Sciatic nerve (tissue), 2 donors: ENCODE measurements around the gene ABCB8. TPM values are rescaled to one million over a fixed set of nuclear protein-coding genes. Genes with fewer than 3 reads are reported as not detected.
"Not testable (repeated sequence)": the region's sequence is repeated elsewhere in the genome, so short reads cannot be mapped to it uniquely, and the experiment has no call there.

Experiments used
- ATAC-seq: fragments of 200-7000 bp; cut with Tn5 transposase; one replicate; pipeline ENCODE4 v1.9.1; 2020; ENCODE audit warnings: mild to moderate bottlenecking, moderate library complexity
- DNase-seq: peaks from one replicate; pipeline ENCODE4 v3.0.0-alpha.2; 2020; ENCODE audit warnings: low spot score
- intact Hi-C: fragments of 100-400 bp; cut with DNase I; formaldehyde crosslinking; loops from one replicate; pipeline ENCODE4 v1.14.2; 2022
- total RNA-seq: library from RNA; stranded (reverse); fragmentation: NEBNext Ultra II Directional; extraction: Animal tissue kit (Norgen Biotek cat#: 25700); gene quantifications from one replicate; pipeline ENCODE4 v1.2.1, GENCODE V29; 2021
- donor health status: DM: no; HTN: no; CAD: no.
- donor health status: DM: no; HTN: no; CAD: no.

ABCB8 gene
- total RNA-seq, 1 donor from 2014 or later = 32.8 TPM

DNA sequence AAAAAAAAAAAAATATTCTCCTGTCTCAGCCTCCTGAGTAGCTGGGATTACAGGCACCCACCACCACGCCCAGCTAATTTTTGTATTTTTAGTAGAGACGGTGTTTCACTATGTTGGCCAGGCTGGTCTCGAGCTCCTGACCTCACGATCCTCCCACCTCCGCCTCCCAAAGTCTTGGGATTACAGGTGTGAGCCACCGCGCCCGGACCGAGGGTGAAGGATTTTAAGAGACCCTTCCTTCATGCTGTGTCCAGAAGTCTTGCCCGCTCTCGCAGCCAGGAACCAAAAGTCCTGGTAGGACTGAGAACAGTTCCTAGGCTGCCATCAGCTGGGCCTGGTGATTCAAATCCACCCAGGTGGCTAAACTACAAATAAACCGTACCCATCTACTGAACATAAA is 16.6 kb upstream of the ABCB8 start:
- DNase-seq, intact Hi-C loops, ATAC-seq: not testable (repeated sequence)

DNA sequence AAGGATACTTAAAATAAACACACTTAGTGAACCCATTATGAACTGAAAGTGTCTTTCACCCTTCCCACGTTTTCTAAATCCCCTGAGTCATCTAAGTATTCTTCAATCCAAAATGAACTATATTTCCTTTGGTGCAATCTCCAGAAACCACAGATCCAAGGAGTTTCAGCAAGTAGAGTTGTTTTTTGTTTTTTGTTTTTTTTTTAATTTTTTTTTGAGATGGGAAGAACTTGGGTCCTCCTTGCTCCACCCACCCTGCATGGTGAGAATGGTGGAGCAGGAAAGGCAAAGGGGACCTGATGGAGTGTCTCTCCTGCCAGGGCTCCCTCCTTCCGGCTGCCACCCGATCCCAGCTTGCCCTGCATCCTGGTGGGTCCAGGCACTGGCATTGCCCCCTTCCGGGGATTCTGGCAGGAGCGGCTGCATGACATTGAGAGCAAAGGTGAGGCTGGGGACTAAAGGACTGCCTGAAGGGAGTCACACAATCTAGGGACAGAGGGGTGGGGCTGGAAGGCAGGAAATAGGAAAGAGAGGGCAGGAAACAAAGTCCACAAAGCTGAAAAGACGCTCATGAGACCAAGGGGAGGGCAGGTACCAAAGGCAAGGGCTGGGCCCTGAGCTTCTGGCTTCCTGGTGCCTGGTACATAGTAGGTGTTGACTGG is 16.1 kb upstream of the ABCB8 start:
- DNase-seq (no peak), ATAC-seq (no peak)
- intact Hi-C loops = no loop called here

DNA sequence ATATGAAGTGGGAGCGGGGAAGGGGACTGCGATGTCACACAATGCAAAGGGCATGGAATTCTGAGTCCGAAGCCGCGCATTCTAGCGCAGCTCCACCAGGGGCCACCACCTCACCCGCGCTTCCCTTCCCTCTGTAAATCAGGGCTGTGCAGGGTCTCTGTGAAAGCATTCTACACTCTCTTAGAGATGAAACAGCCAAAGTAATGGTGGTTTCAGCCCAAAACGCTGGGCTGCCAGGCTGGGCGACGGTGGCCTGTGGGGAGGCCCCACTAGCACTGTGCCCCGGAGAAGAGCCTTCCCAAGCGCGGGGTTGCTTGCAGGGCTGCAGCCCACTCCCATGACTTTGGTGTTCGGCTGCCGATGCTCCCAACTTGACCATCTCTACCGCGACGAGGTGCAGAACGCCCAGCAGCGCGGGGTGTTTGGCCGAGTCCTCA is 15.3 kb upstream of the ABCB8 start:
- ATAC-seq (peak; percentile 42), DNase-seq (no peak)
- intact Hi-C loops = no loop called here

- ATAC-seq = no peak
- intact Hi-C loops = no loop called here
- DNase-seq = no peak
Measured at GRCh38 chr7:151013356-151013732, 14.9 kb upstream of the ABCB8 start.

- ATAC-seq = peak; percentile 41
Measured at GRCh38 chr7:151013733-151014497, 14.3 kb upstream of the ABCB8 start.

GRCh38 chr7:151014950-151015349 is 13.3 kb upstream of the ABCB8 start:
- intact Hi-C loops = no loop called here
- ATAC-seq (no peak), DNase-seq (no peak)

More at GRCh38 chr7:151013733-151014497, 14.3 kb upstream of the ABCB8 start:
- peak; percentile 76 for DNase-seq
- intact Hi-C loops = no loop called here

DNA sequence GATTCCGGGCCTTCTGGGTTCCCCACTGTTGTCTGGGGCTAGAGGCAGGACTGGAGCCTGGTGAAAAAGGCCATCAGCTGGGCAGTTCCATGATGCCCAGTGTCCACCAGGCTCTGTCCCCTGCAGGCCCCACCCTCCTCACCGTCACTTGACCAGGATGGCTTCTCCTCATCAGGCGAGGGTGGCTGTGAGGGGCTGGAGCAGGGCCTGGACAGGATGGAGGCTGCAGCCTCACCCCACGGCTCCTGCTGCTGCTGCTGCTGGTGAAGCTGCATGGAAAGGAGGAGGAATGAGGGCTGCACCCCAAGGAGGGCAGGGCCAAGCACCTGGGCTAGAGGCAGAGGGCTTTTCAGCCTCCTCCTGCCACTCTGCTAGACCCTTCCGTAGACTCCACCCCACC is 12.3 kb upstream of the ABCB8 start:
- ATAC-seq = no peak
- intact Hi-C loops = no loop called here
- DNase-seq = no peak

- DNase-seq (no peak), ATAC-seq (no peak)
- intact Hi-C loops = no loop called here
Measured at GRCh38 chr7:151016505-151016904, 11.7 kb upstream of the ABCB8 start.

- DNase-seq = no peak
- intact Hi-C loops = no loop called here
- ATAC-seq = no peak
Measured at GRCh38 chr7:151016942-151017341, 11.3 kb upstream of the ABCB8 start.

GRCh38 chr7:151017370-151017952 is 10.8 kb upstream of the ABCB8 start:
- DNase-seq (no peak), ATAC-seq (no peak)
- intact Hi-C loops = no loop called here

DNA sequence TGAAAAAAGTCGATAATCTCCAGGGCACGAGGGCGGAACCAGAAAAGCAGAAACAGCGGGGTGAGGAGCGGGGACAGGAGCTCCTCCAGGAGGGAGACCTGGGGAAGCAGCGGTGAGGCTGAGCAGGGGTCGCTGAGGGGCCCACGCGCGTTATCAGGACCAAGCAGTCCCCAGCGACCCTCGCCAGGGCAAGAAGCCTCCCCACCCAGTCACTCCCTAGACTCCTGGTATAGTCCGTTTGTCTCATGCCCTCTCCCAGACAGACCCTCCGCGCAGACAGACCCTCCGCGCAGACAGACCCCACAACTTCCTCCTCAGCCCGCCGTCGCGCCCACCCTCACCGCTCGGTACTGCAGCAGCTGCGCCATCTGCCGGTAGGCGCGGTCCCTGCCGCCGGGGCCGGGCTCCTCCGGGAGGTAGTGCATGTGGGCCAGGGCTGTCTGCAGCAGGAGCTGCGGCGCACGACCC is 10.3 kb upstream of the ABCB8 start:
- intact Hi-C loops = no loop called here
- DNase-seq (peak; percentile 84), ATAC-seq (peak; percentile 68)

GRCh38 chr7:151018421-151019129 is 9.7 kb upstream of the ABCB8 start:
- intact Hi-C loops = no loop called here
- DNase-seq = no peak
- ATAC-seq = no peak

GRCh38 chr7:151019130-151019447 is 9.2 kb upstream of the ABCB8 start:
- DNase-seq (no peak), ATAC-seq (no peak)
- intact Hi-C loops = no loop called here

GRCh38 chr7:151020231-151020630 is 8.0 kb upstream of the ABCB8 start:
- intact Hi-C loops = no loop called here
- DNase-seq = no peak
- no peak for ATAC-seq

- ATAC-seq = no peak
- DNase-seq = no peak
- intact Hi-C loops = no loop called here
Measured at GRCh38 chr7:151023232-151023631, 5.0 kb upstream of the ABCB8 start.

GRCh38 chr7:151024435-151025056 is 3.7 kb upstream of the ABCB8 start, which contains the start of gene ATG9B:
TSS of gene ATG9B (minus strand) at chr7:151024494. CDS start at chr7:151024423, 71 bp downstream.
- DNase-seq (no peak), ATAC-seq (no peak)
- intact Hi-C loops = no loop called here

DNA sequence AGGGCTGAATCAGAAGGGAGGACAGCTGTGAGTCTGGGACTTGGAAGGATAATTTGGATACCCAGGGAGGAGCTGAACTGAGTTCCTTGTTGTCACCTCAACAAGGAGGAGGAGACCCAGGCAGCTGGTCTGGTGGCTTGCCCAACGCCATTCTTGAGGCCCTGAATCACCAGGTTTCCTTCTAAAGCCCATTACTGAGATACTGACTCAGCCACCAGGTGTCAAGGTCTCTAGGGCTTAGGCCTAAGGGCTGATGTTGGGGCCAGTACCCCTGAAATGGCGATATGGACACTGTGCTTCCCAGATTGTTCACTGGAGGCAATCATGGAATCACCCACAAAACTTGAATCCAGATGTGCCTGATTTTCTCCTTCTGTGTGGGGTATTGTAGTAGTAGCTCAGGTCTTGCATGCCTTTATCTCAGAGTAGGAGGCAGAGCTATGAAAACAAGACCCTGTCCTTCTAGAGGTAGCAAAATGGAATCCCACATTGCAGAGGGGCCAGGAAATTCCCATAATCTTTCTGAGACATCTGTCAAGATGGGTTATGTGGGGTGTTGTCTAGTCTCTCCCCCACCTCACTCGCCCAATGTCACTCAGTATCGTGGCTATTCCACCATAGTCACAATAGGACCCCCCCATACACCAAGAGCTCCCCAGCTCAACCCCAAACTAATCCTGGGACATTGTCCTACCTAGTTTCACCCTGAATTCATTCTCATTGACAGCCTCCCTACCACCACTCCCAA is 2.2 kb upstream of the ABCB8 start:
- intact Hi-C loops = no loop called here
- ATAC-seq (no peak), DNase-seq (no peak)
